HG03095 (cell line): ENCODE results near the gene CCDC50.
A peak's percentile ranks its signal among the peaks of the same experiment; 100 is the strongest.

ENCODE experiments used
- ATAC-seq: cut with Tn5 transposase; IDR thresholded peaks from one replicate; pipeline ENCODE4 v1.9.1; 2021; ENCODE audit warnings: moderate library complexity; ENCODE audit not compliant: unreplicated experiment

The CCDC50 gene

GRCh38 chr3:191316876-191317603 lies 12.2 kb upstream of the CCDC50 start:
- no peak for ATAC-seq

GRCh38 chr3:191320316-191320715 lies 8.9 kb upstream of the CCDC50 start:
- no peak for ATAC-seq

- ATAC-seq = no peak
Observed at GRCh38 chr3:191321019-191321767, 8.0 kb upstream of the CCDC50 start.

- no peak for ATAC-seq
Observed at GRCh38 chr3:191324936-191325335, 4.3 kb upstream of the CCDC50 start.

GRCh38 chr3:191327526-191327925 lies 1.7 kb upstream of the CCDC50 start:
- ATAC-seq = no peak

GRCh38 chr3:191328383-191328961 lies 722 bp upstream of the CCDC50 start:
- ATAC-seq = peak; percentile 1

- ATAC-seq = peak; percentile 26
Observed at GRCh38 chr3:191329654-191330529, 698 bp downstream of the CCDC50 start, which contains the start of gene UTS2B. Gene UTS2B, minus strand, starts transcription at chr3:191330526. Its CDS starts 48,337 bp downstream, at chr3:191282189.

GRCh38 chr3:191330530-191331048 lies 1.4 kb downstream of the CCDC50 start:
- ATAC-seq = no peak

GRCh38 chr3:191331388-191331787 lies 2.2 kb downstream of the CCDC50 start:
- no peak for ATAC-seq

GRCh38 chr3:191333298-191333880 lies 4.2 kb downstream of the CCDC50 start:
- no peak for ATAC-seq

GRCh38 chr3:191334346-191334893 lies 5.2 kb downstream of the CCDC50 start:
- ATAC-seq = no peak

GRCh38 chr3:191336833-191337232 lies 7.6 kb downstream of the CCDC50 start:
- ATAC-seq = no peak

GRCh38 chr3:191338177-191338488 lies 8.9 kb downstream of the CCDC50 start:
- ATAC-seq = no peak

- ATAC-seq = no peak
Observed at GRCh38 chr3:191339316-191339917, 10.2 kb downstream of the CCDC50 start.

- ATAC-seq = no peak
Observed at GRCh38 chr3:191340351-191340750, 11.2 kb downstream of the CCDC50 start.

GRCh38 chr3:191340966-191341365 lies 11.8 kb downstream of the CCDC50 start:
- ATAC-seq = no peak

GRCh38 chr3:191342006-191342405 lies 12.8 kb downstream of the CCDC50 start:
- no peak for ATAC-seq

- ATAC-seq = no peak
Observed at GRCh38 chr3:191342411-191342810, 13.2 kb downstream of the CCDC50 start.

GRCh38 chr3:191343115-191343514 lies 13.9 kb downstream of the CCDC50 start:
- no peak for ATAC-seq

- no peak for ATAC-seq
Observed at GRCh38 chr3:191343913-191344312, 14.7 kb downstream of the CCDC50 start.
